T-helper 1 cell treated with Interleukin-12 subunit alpha and Interleukin-12 subunit beta and Interleukin-4 antibody, amounts not matched to agents 30 μg/mL and 1 μg/mL, for 36 hours (primary cell): Measurements from ENCODE around the gene ELP5.
"Not testable (repeated sequence)": the region's sequence is repeated elsewhere in the genome, so short reads cannot be mapped to it uniquely, and the experiment has no call there.

Source experiments
- H3K27ac Mint-ChIP-seq: one replicate; pipeline ENCODE4 v1.8.0; 2021; ENCODE audit warnings: mild to moderate bottlenecking, mixed read lengths
- H3K27me3 Mint-ChIP-seq: one replicate; pipeline ENCODE4 v1.8.0; 2021; ENCODE audit warnings: low read depth, mixed read lengths
- H3K36me3 Mint-ChIP-seq: one replicate; pipeline ENCODE4 v1.8.0; 2021; ENCODE audit warnings: low read depth, mixed read lengths
- H3K4me1 Mint-ChIP-seq: one replicate; pipeline ENCODE4 v1.8.0; 2021; ENCODE audit warnings: low read depth, mixed read lengths
- H3K4me3 Mint-ChIP-seq: one replicate; pipeline ENCODE4 v1.8.0; 2021; ENCODE audit warnings: mild to moderate bottlenecking, moderate library complexity, mixed read lengths
- H3K9me3 Mint-ChIP-seq: one replicate; pipeline ENCODE4 v1.8.0; 2021; ENCODE audit warnings: mixed read lengths

The ELP5 gene

GRCh38 chr17:7238420-7239090 is 13.5 kb upstream of the ELP5 start:
- H3K27ac Mint-ChIP-seq = peak overlapping the region; percentile 96
- H3K4me1 Mint-ChIP-seq = peaks cover 62% of the 10 kb centered on the region
- no peaks in the 10 kb centered on the region for H3K27me3 Mint-ChIP-seq
- peaks cover 51% of the 10 kb centered on the region for H3K36me3 Mint-ChIP-seq
- H3K4me3 Mint-ChIP-seq = peak overlapping the region; percentile 92
- H3K9me3 Mint-ChIP-seq = no peaks in the 10 kb centered on the region

- peak within 1 kb of the TSS; percentile 96 for H3K27ac Mint-ChIP-seq
- no peaks in the 10 kb centered on the region for H3K9me3 Mint-ChIP-seq
- H3K4me3 Mint-ChIP-seq = peak within 1 kb of the TSS; percentile 92
- peaks cover 60% of the 10 kb centered on the region for H3K4me1 Mint-ChIP-seq
- H3K36me3 Mint-ChIP-seq = peaks cover 53% of the 10 kb centered on the region
- H3K27me3 Mint-ChIP-seq = no peaks in the 10 kb centered on the region
These were observed 12.7 kb upstream of the ELP5 start, which contains the start of gene PHF23 for GRCh38 chr17:7239091-7240027. PHF23 (minus strand) TSS chr17:7239457; CDS start chr17:7239279, 178 bp downstream.

- Mint-ChIP-seq H3K4me3 (peak overlapping the region; percentile 92), H3K9me3 (no peaks in the 10 kb centered on the region), H3K36me3 (peaks cover 45% of the 10 kb centered on the region), H3K4me1 (peaks cover 52% of the 10 kb centered on the region), H3K27me3 (no peaks in the 10 kb centered on the region), H3K27ac (peak overlapping the region; percentile 96)
These were observed 11.6 kb upstream of the ELP5 start for GRCh38 chr17:7240375-7240774.

GRCh38 chr17:7241090-7241733 is 10.8 kb upstream of the ELP5 start:
- H3K9me3 Mint-ChIP-seq = no peaks in the 10 kb centered on the region
- peak overlapping the region; percentile 96 for H3K27ac Mint-ChIP-seq
- no peaks in the 10 kb centered on the region for H3K27me3 Mint-ChIP-seq
- peaks cover 50% of the 10 kb centered on the region for H3K4me1 Mint-ChIP-seq
- peak overlapping the region; percentile 92 for H3K4me3 Mint-ChIP-seq
- H3K36me3 Mint-ChIP-seq = peaks cover 45% of the 10 kb centered on the region

GRCh38 chr17:7241783-7242716 is 10.0 kb upstream of the ELP5 start, which contains the start of gene GABARAP:
GABARAP (minus strand) TSS chr17:7242449; CDS start chr17:7242330, 119 bp downstream.
- Mint-ChIP-seq H3K27me3 (no peaks in the 10 kb centered on the region), H3K4me3 (peak within 1 kb of the TSS; percentile 92), H3K4me1 (peaks cover 44% of the 10 kb centered on the region), H3K36me3 (peaks cover 48% of the 10 kb centered on the region), H3K9me3 (no peaks in the 10 kb centered on the region), H3K27ac (peak within 1 kb of the TSS; percentile 96)

- Mint-ChIP-seq H3K4me3 (peak overlapping the region; percentile 92), H3K27ac (peak overlapping the region; percentile 96), H3K9me3 (no peaks in the 10 kb centered on the region), H3K27me3 (no peaks in the 10 kb centered on the region), H3K4me1 (peaks cover 39% of the 10 kb centered on the region), H3K36me3 (peaks cover 45% of the 10 kb centered on the region)
These were observed 9.1 kb upstream of the ELP5 start for GRCh38 chr17:7242717-7243452.

- Mint-ChIP-seq H3K27ac (peak overlapping the region; percentile 86), H3K9me3 (no peaks in the 10 kb centered on the region), H3K27me3 (no peaks in the 10 kb centered on the region), H3K4me3 (peak overlapping the region; percentile 82), H3K36me3 (peaks cover 45% of the 10 kb centered on the region), H3K4me1 (peaks cover 39% of the 10 kb centered on the region)
These were observed 8.6 kb upstream of the ELP5 start for GRCh38 chr17:7243453-7243729.

GRCh38 chr17:7243838-7244237 is 8.2 kb upstream of the ELP5 start:
- Mint-ChIP-seq H3K36me3 (peaks cover 45% of the 10 kb centered on the region), H3K27ac (peak overlapping the region; percentile 86), H3K4me1 (peaks cover 43% of the 10 kb centered on the region), H3K4me3 (peak overlapping the region; percentile 30)
- not testable (repeated sequence) for H3K27me3 Mint-ChIP-seq, H3K9me3 Mint-ChIP-seq

GRCh38 chr17:7246779-7247178 is 5.2 kb upstream of the ELP5 start:
- Mint-ChIP-seq H3K4me1 (peaks cover 31% of the 10 kb centered on the region), H3K9me3 (no peaks in the 10 kb centered on the region), H3K4me3 (no peak overlapping the region), H3K27ac (peak overlapping the region; percentile 23), H3K36me3 (peaks cover 31% of the 10 kb centered on the region), H3K27me3 (no peaks in the 10 kb centered on the region)

GRCh38 chr17:7248796-7249195 is 3.2 kb upstream of the ELP5 start:
- Mint-ChIP-seq H3K4me1 (peaks cover 31% of the 10 kb centered on the region), H3K36me3 (peaks cover 31% of the 10 kb centered on the region), H3K4me3 (peak overlapping the region; percentile 57)

GRCh38 chr17:7249214-7249613 is 2.8 kb upstream of the ELP5 start:
- Mint-ChIP-seq H3K27me3 (no peaks in the 10 kb centered on the region), H3K36me3 (peaks cover 33% of the 10 kb centered on the region), H3K27ac (peak overlapping the region; percentile 64), H3K4me3 (peak overlapping the region; percentile 57), H3K4me1 (peaks cover 30% of the 10 kb centered on the region), H3K9me3 (no peaks in the 10 kb centered on the region)

More at GRCh38 chr17:7248796-7249195, 3.2 kb upstream of the ELP5 start:
- Mint-ChIP-seq H3K9me3 (no peaks in the 10 kb centered on the region), H3K27me3 (no peaks in the 10 kb centered on the region), H3K27ac (no peak overlapping the region)

GRCh38 chr17:7249830-7250229 is 2.2 kb upstream of the ELP5 start:
- Mint-ChIP-seq H3K36me3 (peaks cover 33% of the 10 kb centered on the region), H3K27ac (peak overlapping the region; percentile 88), H3K4me1 (peaks cover 30% of the 10 kb centered on the region), H3K9me3 (no peaks in the 10 kb centered on the region), H3K4me3 (peak overlapping the region; percentile 96), H3K27me3 (no peaks in the 10 kb centered on the region)
